ENCODE results near the gene ATXN2L. TPM values are rescaled to one million over a fixed set of nuclear protein-coding genes. Genes with fewer than 3 reads are reported as not detected.

ATXN2L gene
- total and polyA plus RNA-seq, 2 of the 13 experiments (the other 11 are each of a cell fraction or from before 2014, with no cell fraction given), result 40.8 to 55.1 TPM

- peak; percentile 89 for TF ChIP-seq ARID5B (CRISPR knock-in tag; IDR thresholded peaks at IDR 0.05)
- TF ChIP-seq ZNF431 (CRISPR knock-in tag; IDR thresholded peaks at IDR 0.05; ENCODE audit: borderline replicate concordance, low read depth), result no peak; the same call in 1 of the 2 replicates
- 0 out of 2 replicates have a peak, but pooled peaks have one; percentile 76 for TF ChIP-seq MYNN (CRISPR knock-in tag; IDR thresholded peaks at IDR 0.05; ENCODE audit: low read depth)
- TF ChIP-seq ZNF256 (CRISPR knock-in tag; conservative IDR thresholded peaks at IDR 0.05), result peak; percentile 94
- TF ChIP-seq ZNF552 (CRISPR knock-in tag; IDR thresholded peaks at IDR 0.05; ENCODE audit: borderline replicate concordance), result no peak; the same call in 1 of the 2 replicates
- no peak for TF ChIP-seq KIAA2018 (CRISPR knock-in tag; IDR thresholded peaks at IDR 0.05; ENCODE audit: borderline replicate concordance)
- peak; percentile 84; the same call in 1 of the 2 replicates for TF ChIP-seq ZNF546 (CRISPR knock-in tag; conservative IDR thresholded peaks at IDR 0.05)
- peak; percentile 84 for TF ChIP-seq HNRNPLL (IDR thresholded peaks at IDR 0.05; ENCODE audit: low read depth, low read length, poor library complexity, severe bottlenecking)
- no peak for TF ChIP-seq USF2 (IDR thresholded peaks at IDR 0.05; ENCODE audit: low read depth, low read length)
- no peak; the same call in 1 of the 2 replicates for TF ChIP-seq USF2 (CRISPR knock-in tag; IDR thresholded peaks at IDR 0.05; ENCODE audit: borderline replicate concordance)
- no peak for TF ChIP-seq ZFP37 (CRISPR knock-in tag; IDR thresholded peaks at IDR 0.05; ENCODE audit: borderline replicate concordance)
Measured at GRCh38 chr16:28822520-28823290, at the start of gene ATXN2L (continued).
